NCI-H2196 treated with DMSO at 0.1 percent for 48 hours (cell line): ENCODE results near the gene LDB1.

Experiments
- DNase-seq: peaks from one replicate; lab custom pipeline; 2025; ENCODE audit not compliant: unreplicated experiment; lab: John Stamatoyannopoulos, UW

Gene LDB1

GRCh38 chr10:102113956-102114857, 6.0 kb downstream of the LDB1 start:
- no peak for DNase-seq

GRCh38 chr10:102113261-102113955, 6.8 kb downstream of the LDB1 start:
- DNase-seq: no peak

- DNase-seq: no peak
These were observed 7.9 kb downstream of the LDB1 start for GRCh38 chr10:102112210-102112817.

- DNase-seq: no peak
These were observed 8.9 kb downstream of the LDB1 start for GRCh38 chr10:102111276-102111675.

GRCh38 chr10:102109166-102110116, 10.7 kb downstream of the LDB1 start:
- DNase-seq: no peak

- DNase-seq: no peak
These were observed 13.2 kb downstream of the LDB1 start for GRCh38 chr10:102106998-102107397.

- no peak for DNase-seq
These were observed 17.7 kb downstream of the LDB1 start for GRCh38 chr10:102102421-102102820.

GRCh38 chr10:102101152-102101551, 19.0 kb downstream of the LDB1 start:
- DNase-seq: no peak

GRCh38 chr10:102096449-102096848, 23.7 kb downstream of the LDB1 start:
- DNase-seq: no peak

GRCh38 chr10:102090772-102091171, 29.4 kb downstream of the LDB1 start:
- DNase-seq: no peak

GRCh38 chr10:102086196-102086595, 34.0 kb downstream of the LDB1 start:
- DNase-seq: no peak

GRCh38 chr10:102085336-102085735, 34.8 kb downstream of the LDB1 start:
- DNase-seq: no peak

GRCh38 chr10:102083541-102083940, 36.6 kb downstream of the LDB1 start:
- no peak for DNase-seq

GRCh38 chr10:102072673-102073527, 47.3 kb downstream of the LDB1 start:
- DNase-seq: peak; percentile 17

- no peak for DNase-seq
These were observed 51.1 kb downstream of the LDB1 start for GRCh38 chr10:102069071-102069470.

- no peak for DNase-seq
These were observed 52.0 kb downstream of the LDB1 start for GRCh38 chr10:102068216-102068615.

- no peak for DNase-seq
These were observed 52.9 kb downstream of the LDB1 start for GRCh38 chr10:102067091-102067916.

GRCh38 chr10:102066399-102067088, 53.6 kb downstream of the LDB1 start:
- DNase-seq: no peak
